H1 (cell line): ENCODE results near the gene RAB3GAP1. TPM values are rescaled to one million over a fixed set of nuclear protein-coding genes. Genes with fewer than 3 reads are reported as not detected.

Source experiments
- BACH1 ChIP-seq: IDR thresholded peaks from 2 replicates; pipeline ENCODE4 v1.6.1; 2012; ENCODE audit warnings: low read length, improper control_type of control experiment
- CHD2 ChIP-seq: IDR thresholded peaks from 2 replicates; pipeline ENCODE4 v1.6.1; 2012; ENCODE audit warnings: low read length, improper control_type of control experiment
- JUN ChIP-seq: IDR thresholded peaks from 2 replicates; pipeline ENCODE4 v1.6.1; 2011; ENCODE audit warnings: low read depth, mild to moderate bottlenecking, improper control_type of control experiment, low read length
- KDM1A ChIP-seq: fragments of 200-600, 300-600 bp; sonication (generic); IDR thresholded peaks from 2 replicates; pipeline ENCODE4 v1.7.1; 2016; ENCODE audit warnings: mild to moderate bottlenecking, low read length, borderline replicate concordance
- POU5F1 ChIP-seq: IDR thresholded peaks from 2 replicates; pipeline ENCODE4 v1.6.1; 2011; ENCODE audit warnings: low read depth, mild to moderate bottlenecking, low read length, moderate library complexity
- polyA plus RNA-seq, 7 experiments: library from polyadenylated mRNA; depleted of rRNA in 3 of 7; stranded (reverse) in 5 of 7; unstranded in 2 of 7; fragments of >200 nt in 5 of 7; fragments of 200-250 nt in 2 of 7; gene quantifications; 1 replicate in 5 of 7; 2 replicates in 1 of 7; 4 replicates in 1 of 7; pipeline versions ENCODE4 v1.2.1 to v1.2.3, GENCODE V29; 2011 to 2013; ENCODE audit warnings: missing spikeins in 2 of 7, mixed read lengths in 2 of 7
- total RNA-seq: library from RNA; stranded (reverse); fragmentation: NEBNext Ultra II Directional; extraction: Animal tissue kit (Norgen Biotek cat#: 25700); gene quantifications from 2 replicates; pipeline ENCODE4 v1.2.1, GENCODE V29; 2021
- TF ChIP-seq, protein P1 (sequence below), 3 experiments: IDR thresholded peaks; 1 replicate in 2 of 3; 2 replicates in 1 of 3; pipeline versions ENCODE4 v1.5.1 to v1.6.1; 2011; ENCODE audit warnings: low read length in 3 of 3, mild to moderate bottlenecking in 3 of 3, inconsistent platforms in 2 of 3, low read depth in 1 of 3, moderate library complexity in 1 of 3; ENCODE audit not compliant: insufficient read depth in 1 of 3; ENCODE audit errors: control extremely low read depth in 1 of 3
- TF ChIP-seq, protein P2 (sequence below): fragments of 300-600 bp; sonication (generic); IDR thresholded peaks from 2 replicates; pipeline ENCODE4 v1.7.1; 2012; ENCODE audit warnings: low read length, moderate library complexity, mild to moderate bottlenecking, inconsistent platforms; ENCODE audit not compliant: insufficient replicate concordance
- TF ChIP-seq, protein P3 (sequence below): IDR thresholded peaks from 2 replicates; pipeline ENCODE4 v1.6.1; 2012; ENCODE audit warnings: inconsistent platforms

The RAB3GAP1 gene
- total and polyA plus RNA-seq, 2 of the 8 experiments (the other 6 are each of a cell fraction or from before 2014, with no cell fraction given): 9.8 to 28.6 TPM

DNA sequence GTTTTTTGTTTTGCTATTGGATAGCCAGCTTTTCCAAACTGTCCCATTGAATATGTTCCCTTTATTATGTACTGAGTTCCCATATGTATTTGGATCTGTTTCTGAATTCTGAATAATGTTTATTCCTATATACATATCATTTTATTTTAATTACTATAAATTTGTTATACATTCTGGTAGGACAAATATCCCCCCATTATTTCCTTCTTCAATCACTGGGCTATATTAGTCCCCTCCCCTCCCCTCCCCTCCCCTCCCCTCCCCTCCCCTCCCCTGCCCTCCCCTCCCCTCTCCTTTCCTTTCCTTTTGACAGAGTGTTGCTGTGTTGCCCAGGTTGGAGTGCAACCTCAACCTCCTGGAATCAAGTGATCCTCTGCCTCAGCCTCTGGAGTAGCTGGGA is 26.3 kb downstream of the RAB3GAP1 start (continued):
- TF ChIP-seq, protein P1, sequence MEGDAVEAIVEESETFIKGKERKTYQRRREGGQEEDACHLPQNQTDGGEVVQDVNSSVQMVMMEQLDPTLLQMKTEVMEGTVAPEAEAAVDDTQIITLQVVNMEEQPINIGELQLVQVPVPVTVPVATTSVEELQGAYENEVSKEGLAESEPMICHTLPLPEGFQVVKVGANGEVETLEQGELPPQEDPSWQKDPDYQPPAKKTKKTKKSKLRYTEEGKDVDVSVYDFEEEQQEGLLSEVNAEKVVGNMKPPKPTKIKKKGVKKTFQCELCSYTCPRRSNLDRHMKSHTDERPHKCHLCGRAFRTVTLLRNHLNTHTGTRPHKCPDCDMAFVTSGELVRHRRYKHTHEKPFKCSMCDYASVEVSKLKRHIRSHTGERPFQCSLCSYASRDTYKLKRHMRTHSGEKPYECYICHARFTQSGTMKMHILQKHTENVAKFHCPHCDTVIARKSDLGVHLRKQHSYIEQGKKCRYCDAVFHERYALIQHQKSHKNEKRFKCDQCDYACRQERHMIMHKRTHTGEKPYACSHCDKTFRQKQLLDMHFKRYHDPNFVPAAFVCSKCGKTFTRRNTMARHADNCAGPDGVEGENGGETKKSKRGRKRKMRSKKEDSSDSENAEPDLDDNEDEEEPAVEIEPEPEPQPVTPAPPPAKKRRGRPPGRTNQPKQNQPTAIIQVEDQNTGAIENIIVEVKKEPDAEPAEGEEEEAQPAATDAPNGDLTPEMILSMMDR (IDR thresholded peaks at IDR 0.05; ENCODE audit: control extremely low read depth in 1 of 3, insufficient read depth in 1 of 3, low read depth in 1 of 3, low read length in 3 of 3): no peak
- TF ChIP-seq BACH1: no peak
- TF ChIP-seq POU5F1: no peak
- TF ChIP-seq, protein P2, sequence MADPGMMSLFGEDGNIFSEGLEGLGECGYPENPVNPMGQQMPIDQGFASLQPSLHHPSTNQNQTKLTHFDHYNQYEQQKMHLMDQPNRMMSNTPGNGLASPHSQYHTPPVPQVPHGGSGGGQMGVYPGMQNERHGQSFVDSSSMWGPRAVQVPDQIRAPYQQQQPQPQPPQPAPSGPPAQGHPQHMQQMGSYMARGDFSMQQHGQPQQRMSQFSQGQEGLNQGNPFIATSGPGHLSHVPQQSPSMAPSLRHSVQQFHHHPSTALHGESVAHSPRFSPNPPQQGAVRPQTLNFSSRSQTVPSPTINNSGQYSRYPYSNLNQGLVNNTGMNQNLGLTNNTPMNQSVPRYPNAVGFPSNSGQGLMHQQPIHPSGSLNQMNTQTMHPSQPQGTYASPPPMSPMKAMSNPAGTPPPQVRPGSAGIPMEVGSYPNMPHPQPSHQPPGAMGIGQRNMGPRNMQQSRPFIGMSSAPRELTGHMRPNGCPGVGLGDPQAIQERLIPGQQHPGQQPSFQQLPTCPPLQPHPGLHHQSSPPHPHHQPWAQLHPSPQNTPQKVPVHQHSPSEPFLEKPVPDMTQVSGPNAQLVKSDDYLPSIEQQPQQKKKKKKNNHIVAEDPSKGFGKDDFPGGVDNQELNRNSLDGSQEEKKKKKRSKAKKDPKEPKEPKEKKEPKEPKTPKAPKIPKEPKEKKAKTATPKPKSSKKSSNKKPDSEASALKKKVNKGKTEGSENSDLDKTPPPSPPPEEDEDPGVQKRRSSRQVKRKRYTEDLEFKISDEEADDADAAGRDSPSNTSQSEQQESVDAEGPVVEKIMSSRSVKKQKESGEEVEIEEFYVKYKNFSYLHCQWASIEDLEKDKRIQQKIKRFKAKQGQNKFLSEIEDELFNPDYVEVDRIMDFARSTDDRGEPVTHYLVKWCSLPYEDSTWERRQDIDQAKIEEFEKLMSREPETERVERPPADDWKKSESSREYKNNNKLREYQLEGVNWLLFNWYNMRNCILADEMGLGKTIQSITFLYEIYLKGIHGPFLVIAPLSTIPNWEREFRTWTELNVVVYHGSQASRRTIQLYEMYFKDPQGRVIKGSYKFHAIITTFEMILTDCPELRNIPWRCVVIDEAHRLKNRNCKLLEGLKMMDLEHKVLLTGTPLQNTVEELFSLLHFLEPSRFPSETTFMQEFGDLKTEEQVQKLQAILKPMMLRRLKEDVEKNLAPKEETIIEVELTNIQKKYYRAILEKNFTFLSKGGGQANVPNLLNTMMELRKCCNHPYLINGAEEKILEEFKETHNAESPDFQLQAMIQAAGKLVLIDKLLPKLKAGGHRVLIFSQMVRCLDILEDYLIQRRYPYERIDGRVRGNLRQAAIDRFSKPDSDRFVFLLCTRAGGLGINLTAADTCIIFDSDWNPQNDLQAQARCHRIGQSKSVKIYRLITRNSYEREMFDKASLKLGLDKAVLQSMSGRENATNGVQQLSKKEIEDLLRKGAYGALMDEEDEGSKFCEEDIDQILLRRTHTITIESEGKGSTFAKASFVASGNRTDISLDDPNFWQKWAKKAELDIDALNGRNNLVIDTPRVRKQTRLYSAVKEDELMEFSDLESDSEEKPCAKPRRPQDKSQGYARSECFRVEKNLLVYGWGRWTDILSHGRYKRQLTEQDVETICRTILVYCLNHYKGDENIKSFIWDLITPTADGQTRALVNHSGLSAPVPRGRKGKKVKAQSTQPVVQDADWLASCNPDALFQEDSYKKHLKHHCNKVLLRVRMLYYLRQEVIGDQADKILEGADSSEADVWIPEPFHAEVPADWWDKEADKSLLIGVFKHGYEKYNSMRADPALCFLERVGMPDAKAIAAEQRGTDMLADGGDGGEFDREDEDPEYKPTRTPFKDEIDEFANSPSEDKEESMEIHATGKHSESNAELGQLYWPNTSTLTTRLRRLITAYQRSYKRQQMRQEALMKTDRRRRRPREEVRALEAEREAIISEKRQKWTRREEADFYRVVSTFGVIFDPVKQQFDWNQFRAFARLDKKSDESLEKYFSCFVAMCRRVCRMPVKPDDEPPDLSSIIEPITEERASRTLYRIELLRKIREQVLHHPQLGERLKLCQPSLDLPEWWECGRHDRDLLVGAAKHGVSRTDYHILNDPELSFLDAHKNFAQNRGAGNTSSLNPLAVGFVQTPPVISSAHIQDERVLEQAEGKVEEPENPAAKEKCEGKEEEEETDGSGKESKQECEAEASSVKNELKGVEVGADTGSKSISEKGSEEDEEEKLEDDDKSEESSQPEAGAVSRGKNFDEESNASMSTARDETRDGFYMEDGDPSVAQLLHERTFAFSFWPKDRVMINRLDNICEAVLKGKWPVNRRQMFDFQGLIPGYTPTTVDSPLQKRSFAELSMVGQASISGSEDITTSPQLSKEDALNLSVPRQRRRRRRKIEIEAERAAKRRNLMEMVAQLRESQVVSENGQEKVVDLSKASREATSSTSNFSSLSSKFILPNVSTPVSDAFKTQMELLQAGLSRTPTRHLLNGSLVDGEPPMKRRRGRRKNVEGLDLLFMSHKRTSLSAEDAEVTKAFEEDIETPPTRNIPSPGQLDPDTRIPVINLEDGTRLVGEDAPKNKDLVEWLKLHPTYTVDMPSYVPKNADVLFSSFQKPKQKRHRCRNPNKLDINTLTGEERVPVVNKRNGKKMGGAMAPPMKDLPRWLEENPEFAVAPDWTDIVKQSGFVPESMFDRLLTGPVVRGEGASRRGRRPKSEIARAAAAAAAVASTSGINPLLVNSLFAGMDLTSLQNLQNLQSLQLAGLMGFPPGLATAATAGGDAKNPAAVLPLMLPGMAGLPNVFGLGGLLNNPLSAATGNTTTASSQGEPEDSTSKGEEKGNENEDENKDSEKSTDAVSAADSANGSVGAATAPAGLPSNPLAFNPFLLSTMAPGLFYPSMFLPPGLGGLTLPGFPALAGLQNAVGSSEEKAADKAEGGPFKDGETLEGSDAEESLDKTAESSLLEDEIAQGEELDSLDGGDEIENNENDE: no peak
- no peak for TF ChIP-seq CHD2
- no peak for TF ChIP-seq JUN
- no peak for TF ChIP-seq KDM1A
- TF ChIP-seq, protein P3, sequence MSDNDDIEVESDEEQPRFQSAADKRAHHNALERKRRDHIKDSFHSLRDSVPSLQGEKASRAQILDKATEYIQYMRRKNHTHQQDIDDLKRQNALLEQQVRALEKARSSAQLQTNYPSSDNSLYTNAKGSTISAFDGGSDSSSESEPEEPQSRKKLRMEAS: no peak
